Measurements from ENCODE around the gene RTEL1.
"Not testable (repeated sequence)": the region's sequence is repeated elsewhere in the genome, so short reads cannot be mapped to it uniquely, and the experiment has no call there.

The RTEL1 gene

DNA sequence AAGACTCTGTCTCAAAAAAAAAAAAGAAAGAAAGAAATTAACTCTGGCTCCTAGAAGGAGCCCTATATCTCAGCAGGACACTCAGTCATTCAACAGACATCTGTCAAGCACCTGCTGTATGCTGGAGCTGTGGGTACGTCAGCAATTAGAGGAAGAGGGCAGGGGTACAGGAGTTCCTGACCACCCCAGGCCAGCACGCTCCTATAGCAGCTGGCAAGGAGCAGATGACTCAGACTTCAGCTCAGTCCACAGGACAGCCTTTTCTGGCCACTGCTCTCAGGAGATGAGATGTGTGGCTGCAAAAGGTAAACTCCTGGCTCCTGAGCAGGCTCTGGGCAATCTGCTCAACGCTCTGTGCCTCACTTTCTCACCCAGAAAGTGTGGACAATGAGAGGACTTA lies 1.7 kb upstream of the RTEL1 start:
- no peak overlapping the region for H3K27ac ChIP-seq
- TF ChIP-seq, protein P1, sequence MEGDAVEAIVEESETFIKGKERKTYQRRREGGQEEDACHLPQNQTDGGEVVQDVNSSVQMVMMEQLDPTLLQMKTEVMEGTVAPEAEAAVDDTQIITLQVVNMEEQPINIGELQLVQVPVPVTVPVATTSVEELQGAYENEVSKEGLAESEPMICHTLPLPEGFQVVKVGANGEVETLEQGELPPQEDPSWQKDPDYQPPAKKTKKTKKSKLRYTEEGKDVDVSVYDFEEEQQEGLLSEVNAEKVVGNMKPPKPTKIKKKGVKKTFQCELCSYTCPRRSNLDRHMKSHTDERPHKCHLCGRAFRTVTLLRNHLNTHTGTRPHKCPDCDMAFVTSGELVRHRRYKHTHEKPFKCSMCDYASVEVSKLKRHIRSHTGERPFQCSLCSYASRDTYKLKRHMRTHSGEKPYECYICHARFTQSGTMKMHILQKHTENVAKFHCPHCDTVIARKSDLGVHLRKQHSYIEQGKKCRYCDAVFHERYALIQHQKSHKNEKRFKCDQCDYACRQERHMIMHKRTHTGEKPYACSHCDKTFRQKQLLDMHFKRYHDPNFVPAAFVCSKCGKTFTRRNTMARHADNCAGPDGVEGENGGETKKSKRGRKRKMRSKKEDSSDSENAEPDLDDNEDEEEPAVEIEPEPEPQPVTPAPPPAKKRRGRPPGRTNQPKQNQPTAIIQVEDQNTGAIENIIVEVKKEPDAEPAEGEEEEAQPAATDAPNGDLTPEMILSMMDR (conservative IDR thresholded peaks at IDR 0.05) = no peak

DNA sequence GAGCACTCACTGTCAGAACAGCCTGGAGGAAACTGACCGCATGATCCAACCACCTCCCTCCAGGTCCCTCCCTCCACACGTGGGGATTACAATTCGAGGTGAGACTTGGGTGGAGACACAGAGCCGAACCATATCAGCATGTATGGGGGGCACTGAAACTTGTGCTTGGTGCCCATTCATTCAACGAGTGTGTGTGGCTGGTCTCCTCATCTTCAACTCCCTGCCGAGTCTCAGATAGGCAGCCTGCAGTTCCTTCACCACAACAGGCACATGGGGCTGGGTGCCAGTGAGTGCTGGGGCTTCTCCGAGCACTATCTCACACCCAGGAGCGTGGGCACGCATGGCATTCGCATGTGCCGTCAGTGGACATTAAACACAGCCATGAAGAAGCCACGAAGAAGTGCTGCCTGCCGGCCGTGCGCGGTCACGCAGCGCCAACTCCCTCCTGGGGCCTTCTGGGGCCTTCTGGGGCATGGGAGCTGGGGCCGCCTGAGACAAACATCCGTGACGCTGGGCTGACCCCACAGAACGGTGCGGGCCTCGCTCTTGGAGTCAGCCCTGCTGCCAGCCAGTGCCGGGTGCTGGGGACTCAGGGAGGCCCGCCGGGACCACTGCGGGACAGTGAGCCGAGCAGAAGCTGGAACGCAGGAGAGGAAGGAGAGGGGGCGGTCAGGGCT lies 714 bp upstream of the RTEL1 start:
- TF ChIP-seq, protein P1 (conservative IDR thresholded peaks at IDR 0.05) = no peak
- H3K27ac ChIP-seq = peak overlapping the region; percentile 83

DNA sequence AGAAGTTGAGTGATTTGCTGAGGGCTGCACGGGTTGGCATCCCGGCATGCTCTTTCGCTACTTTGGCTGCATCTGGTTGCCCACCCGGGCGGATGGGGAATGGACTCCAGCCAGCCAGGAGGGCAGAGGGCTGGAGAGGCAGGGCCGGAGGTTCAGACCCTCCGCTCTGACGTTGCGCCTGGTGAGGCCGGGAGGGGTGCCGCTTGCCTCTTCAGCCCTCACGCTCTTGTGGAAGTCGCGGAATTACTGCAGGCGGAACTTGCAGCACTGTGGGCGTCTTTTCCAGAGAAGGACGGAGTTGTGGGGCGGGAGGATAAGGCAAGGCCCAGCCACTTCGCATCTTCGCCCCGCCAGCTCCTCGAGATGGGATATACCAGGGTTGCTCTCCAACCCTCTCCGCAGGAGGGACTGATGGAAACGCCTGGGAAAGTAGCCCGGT lies 656 bp downstream of the RTEL1 start:
- H3K27ac ChIP-seq = peak overlapping the region; percentile 83
- TF ChIP-seq, protein P1 (conservative IDR thresholded peaks at IDR 0.05) = no peak

- peak overlapping the region; percentile 83 for H3K27ac ChIP-seq
- TF ChIP-seq, protein P1 (conservative IDR thresholded peaks at IDR 0.05) = no peak
Measured at GRCh38 chr20:63659370-63659769, 1.3 kb downstream of the RTEL1 start.

- not testable (repeated sequence) for H3K27ac ChIP-seq
Measured at GRCh38 chr20:63660174-63660573, 2.1 kb downstream of the RTEL1 start.

GRCh38 chr20:63660622-63661021 lies 2.5 kb downstream of the RTEL1 start:
- H3K27ac ChIP-seq = no peak overlapping the region
- TF ChIP-seq, protein P1 (conservative IDR thresholded peaks at IDR 0.05) = no peak

DNA sequence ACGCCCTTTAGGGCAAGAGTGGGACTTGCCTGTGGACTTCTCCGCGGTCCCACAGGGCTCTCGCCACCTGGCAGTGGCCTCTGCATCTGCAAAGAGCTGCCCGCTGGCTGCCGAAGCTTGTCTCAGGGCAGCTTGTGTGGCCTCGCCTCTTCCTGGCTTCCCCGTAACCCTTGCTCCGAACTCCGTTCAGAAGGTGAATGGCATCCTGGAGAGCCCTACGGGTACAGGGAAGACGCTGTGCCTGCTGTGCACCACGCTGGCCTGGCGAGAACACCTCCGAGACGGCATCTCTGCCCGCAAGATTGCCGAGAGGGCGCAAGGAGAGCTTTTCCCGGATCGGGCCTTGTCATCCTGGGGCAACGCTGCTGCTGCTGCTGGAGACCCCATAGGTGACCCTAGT lies 3.0 kb downstream of the RTEL1 start:
- TF ChIP-seq, protein P1 (conservative IDR thresholded peaks at IDR 0.05) = no peak
- no peak overlapping the region for H3K27ac ChIP-seq

DNA sequence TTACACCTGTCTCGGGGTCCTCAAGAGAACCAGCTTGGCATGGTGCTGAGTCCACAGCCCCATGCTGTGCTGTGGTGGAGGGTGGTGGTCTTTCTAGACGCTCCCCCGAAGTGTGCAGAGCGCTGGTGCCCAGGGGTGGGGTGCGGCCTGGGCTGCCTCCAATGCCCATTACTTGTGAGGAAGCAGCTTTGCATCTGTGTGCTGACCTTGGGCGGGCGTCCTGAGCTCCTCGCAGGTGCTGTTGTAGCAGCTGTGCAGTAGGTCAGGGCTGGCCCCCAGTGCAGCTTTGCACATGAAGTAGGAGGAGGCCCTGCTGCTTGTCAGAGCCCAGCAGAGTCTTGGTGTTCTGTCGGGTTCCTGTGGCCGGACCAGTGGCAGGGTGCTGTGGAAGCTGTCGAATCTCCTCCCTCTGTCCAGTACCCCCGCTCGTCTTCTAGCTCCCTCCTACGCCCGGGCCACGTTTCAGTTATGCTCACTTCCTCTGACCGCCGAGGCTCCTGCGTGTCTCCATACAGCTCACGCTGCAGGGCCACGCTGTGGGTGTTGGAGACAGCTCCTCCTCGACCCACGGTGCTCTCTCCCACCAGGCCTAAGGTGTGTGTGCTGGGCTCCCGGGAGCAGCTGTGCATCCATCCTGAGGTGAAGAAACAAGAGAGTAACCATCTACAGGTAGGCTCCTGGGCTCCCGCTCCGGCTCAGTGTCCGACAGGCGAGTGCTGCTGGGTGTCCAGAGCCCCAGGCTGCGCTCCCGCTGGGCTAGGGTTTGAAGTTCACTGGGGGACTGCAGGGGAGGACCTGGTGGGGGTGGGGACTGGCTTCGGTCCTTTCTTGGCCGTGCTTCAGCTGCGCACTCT lies 4.1 kb downstream of the RTEL1 start:
- H3K27ac ChIP-seq = no peak overlapping the region
- TF ChIP-seq, protein P1 (conservative IDR thresholded peaks at IDR 0.05) = no peak
